Measurements from ENCODE around the gene ANO4.

DNA sequence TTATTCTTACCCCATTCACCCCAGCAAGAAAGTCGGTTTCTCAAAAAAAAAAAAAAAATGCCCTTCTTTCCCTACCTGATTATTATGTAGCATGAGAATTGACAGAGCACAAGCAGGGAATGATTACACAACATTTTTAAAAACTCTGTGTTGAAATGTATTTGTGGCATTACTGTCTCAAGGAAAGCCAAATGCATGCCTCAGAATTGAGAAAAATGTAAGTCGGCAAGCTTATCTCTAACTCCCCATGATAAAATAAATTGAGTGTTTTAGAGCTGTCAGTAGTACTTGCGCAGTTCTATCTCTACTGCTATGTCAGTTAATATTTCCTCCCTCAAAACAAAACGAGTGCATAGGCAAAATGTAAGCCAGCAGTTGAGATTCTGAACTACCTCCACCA, 25.7 kb downstream of the ANO4 start:
- TF ChIP-seq, protein P1, sequence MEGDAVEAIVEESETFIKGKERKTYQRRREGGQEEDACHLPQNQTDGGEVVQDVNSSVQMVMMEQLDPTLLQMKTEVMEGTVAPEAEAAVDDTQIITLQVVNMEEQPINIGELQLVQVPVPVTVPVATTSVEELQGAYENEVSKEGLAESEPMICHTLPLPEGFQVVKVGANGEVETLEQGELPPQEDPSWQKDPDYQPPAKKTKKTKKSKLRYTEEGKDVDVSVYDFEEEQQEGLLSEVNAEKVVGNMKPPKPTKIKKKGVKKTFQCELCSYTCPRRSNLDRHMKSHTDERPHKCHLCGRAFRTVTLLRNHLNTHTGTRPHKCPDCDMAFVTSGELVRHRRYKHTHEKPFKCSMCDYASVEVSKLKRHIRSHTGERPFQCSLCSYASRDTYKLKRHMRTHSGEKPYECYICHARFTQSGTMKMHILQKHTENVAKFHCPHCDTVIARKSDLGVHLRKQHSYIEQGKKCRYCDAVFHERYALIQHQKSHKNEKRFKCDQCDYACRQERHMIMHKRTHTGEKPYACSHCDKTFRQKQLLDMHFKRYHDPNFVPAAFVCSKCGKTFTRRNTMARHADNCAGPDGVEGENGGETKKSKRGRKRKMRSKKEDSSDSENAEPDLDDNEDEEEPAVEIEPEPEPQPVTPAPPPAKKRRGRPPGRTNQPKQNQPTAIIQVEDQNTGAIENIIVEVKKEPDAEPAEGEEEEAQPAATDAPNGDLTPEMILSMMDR (IDR thresholded peaks at IDR 0.05), result no peak
- no peak for TF ChIP-seq EZH2 (IDR thresholded peaks at IDR 0.05; ENCODE audit: borderline replicate concordance, insufficient read depth, low read depth, low read length, poor library complexity, severe bottlenecking)

Data from B cell (primary cell).